ELF-1 (cell line): ENCODE data around the gene DMKN.
A peak's percentile ranks its signal among the peaks of the same experiment; 100 is the strongest.

Experiments used
- DNase-seq: peaks from one replicate; pipeline ENCODE4 v3.0.0-alpha.2; 2016; ENCODE audit warnings: low read depth, low spot score

The DMKN gene, protein sequence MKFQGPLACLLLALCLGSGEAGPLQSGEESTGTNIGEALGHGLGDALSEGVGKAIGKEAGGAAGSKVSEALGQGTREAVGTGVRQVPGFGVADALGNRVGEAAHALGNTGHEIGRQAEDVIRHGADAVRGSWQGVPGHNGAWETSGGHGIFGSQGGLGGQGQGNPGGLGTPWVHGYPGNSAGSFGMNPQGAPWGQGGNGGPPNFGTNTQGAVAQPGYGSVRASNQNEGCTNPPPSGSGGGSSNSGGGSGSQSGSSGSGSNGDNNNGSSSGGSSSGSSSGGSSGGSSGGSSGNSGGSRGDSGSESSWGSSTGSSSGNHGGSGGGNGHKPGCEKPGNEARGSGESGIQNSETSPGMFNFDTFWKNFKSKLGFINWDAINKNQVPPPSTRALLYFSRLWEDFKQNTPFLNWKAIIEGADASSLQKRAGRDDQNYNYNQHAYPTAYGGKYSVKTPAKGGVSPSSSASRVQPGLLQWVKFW

DNA sequence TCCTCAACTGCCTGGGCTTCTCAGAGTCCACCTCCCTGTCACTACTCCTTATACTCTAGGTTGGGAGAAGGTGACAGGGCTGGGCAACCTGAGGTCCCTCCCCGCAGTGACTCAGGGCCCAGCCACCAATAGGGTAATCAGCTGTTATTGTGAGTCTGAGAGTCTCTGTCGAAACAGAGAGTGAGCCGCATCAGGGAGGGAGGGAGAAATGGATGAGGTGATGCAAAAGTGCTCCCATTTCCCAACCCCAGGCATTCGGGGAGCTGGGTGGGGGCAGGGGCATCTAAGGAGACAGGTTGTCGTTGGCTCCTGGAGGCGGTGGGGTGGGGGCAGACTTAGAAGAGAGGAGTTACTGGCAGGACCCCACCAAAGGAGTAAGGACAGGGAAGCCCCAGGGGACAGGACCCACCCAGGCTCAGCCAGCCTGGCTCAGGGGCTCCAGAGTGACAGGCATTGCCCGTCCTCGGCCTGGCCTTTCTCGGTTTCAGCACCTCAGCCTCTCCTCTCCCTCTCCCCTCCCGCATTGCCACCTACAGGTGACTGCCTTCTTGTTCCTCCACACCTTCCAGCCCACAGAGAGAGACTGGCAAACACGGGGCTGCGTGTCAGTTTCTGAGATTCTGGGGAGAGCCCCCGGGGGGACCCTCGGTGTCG is at the start of gene DMKN:
Gene DMKN (minus strand): TSS at position 22 of the 654 bp plus-strand sequence. CDS start 174 bp downstream, outside the sequence.
- DNase-seq: peak; percentile 47

DNA sequence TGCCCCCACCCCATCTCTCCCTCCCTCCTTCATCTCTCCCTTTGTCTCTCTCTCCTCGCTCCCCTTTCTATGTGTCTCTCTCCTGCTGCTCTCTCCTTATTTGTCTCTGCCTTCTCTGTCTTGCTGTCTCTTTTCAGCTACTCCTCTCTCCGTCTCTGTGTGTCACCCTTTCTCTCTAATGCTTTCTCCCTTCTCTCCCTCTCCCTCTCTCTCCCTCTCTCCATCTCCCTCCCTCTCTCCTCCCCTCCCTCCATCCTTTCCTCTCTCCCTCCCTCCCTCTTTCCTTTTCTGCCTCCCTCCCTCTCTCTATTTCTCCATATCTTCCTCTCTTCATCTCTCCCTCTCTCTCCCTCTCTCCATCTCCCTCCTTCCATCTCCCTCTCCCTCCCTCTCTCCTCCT is 49.3 kb upstream of the DMKN start:
- DNase-seq: no peak

DNA sequence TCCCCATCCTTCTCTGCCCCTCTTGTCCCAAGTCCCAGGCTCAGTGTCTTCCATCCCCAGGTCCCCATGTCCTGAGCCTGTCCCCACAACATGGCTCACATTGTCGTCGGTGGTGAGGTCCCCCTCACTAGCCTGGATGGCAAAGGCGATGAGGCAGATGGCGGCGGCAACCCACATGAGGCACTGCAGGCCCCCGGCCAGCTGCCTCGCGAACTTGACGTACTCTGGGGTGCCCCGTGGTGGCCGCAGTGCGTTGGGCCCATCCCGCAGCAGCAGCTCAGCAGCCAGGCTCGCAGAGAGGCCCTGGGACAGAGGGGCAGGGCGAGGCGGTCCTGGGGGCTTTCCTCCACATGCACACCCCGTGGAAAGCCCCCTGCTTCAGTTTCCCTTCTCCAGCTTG is 48.9 kb upstream of the DMKN start:
- no peak for DNase-seq

DNA sequence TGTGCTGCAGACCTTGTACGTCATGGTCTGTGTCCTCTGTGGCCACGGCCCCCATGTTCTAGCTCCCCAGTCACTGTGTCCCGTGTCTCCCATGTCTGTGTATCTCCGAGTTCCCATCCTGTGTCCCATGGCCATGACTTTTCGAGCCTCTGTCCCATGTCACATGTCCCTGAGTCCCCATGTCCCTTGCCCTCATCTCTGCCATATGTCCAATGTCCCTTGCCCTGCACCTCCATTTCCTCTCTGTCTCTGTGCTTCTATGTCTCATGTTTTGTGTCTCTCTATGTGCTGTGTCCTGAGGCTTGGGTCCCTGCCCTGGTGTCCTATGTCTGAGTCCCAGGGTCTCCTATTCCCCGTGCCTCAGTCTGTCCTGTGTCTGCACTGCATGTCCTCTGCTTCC is 48.0 kb upstream of the DMKN start:
- DNase-seq: no peak

DNA sequence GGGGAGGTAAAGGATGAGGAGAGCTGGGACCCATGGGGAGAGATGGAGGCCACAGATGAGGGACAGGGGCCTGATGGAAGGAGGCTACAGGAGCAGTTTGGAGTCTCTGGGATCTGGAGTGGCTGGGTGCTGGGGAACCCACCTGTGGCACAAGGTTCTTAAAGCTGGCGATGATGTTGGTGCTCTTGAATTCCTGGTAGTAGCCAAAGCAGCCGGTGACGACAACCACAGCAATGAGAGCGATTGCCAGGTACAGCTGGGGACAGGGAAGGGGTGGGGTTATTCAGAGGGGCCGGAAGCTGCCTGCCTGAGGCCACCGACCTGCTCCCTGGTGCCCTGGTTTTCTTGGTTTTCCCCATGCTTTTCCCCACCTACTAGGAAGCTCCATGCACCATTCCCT is 47.2 kb upstream of the DMKN start:
- no peak for DNase-seq

DNA sequence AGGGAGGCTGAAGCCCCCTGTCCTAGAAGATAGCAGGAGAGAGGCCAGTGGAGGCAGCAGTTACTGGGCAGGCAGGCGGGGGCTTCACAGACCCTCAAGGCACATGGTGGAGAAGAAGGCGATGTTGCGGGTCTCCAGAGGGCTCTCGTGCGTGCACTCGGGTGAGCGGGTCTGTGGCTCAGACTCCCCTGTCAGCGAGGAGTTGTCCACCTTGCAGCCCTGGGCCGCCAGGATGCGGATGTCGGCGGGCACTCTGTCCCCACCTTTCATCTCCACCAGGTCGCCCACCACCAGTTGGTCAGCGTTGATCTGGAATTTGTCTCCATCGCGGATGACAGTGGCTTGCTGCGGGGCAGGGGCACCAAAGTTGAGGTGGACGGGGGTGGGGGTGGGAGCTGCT is 46.8 kb upstream of the DMKN start:
- no peak for DNase-seq

GRCh38 chr19:35559781-35560180 is 46.3 kb upstream of the DMKN start:
- DNase-seq: no peak

DNA sequence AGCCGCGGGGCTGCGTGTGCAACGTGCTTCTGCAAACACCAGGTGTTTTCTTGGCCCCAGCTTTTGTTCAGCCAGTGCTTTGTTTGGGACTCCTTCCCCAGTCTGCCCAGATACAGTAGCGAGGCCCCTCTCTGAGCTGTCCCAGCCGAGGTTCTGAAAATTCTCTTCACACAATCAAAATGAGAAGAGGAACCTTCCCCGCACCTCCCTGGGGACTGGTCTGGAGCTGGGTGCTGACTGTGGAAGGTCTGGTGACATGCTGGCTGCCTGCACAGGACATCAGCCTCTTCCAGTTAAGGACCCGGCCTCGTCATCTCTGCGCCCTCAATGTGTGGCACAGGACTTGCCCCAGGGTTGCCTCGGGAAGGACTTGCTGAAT is 45.8 kb upstream of the DMKN start:
- peak; percentile 39 for DNase-seq

DNA sequence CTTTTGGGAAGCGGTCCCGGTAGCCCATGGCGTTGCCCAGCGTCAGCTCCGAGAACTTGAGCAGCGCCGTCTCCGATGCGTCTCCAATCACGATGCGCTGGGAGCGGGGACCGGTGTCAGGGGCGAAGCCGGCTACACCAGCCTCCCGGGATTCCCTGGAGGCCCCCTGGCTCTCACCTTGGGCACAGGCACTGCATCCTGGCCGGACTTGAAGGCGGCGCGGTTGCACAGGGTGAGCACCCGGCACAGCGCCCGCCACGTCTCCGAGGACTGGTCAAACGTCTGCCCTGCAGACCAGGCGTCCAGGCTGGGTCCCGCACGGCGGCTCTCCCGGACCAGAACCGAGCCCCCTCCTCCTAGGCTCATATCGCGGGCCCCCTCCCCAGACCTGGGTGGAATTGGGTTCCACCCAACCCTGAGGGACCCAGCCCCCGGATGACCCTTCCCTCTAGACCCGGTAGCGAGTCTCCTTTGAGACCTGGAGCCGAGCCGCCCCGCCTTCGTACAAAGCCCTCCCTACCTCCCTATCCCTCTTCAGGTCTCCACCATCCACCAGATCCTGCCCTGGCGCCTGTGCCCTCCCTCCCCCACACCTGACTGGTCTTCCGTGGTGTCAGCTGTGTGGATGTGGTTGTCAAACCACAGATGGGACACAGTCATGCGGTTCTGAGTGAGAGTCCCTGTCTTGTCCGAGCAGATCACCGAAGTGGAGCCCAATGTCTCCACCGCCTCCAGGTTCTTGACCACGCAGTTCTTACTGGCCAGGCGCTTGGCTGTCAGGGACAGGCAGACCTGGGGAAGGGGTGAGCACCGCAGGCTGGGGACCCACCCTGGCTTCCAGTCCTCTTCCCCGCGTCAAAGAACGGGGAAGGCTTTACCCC is 45.2 kb upstream of the DMKN start:
- no peak for DNase-seq

- peak; percentile 94 for DNase-seq
Measured at GRCh38 chr19:35557539-35558399, 44.3 kb upstream of the DMKN start.

DNA sequence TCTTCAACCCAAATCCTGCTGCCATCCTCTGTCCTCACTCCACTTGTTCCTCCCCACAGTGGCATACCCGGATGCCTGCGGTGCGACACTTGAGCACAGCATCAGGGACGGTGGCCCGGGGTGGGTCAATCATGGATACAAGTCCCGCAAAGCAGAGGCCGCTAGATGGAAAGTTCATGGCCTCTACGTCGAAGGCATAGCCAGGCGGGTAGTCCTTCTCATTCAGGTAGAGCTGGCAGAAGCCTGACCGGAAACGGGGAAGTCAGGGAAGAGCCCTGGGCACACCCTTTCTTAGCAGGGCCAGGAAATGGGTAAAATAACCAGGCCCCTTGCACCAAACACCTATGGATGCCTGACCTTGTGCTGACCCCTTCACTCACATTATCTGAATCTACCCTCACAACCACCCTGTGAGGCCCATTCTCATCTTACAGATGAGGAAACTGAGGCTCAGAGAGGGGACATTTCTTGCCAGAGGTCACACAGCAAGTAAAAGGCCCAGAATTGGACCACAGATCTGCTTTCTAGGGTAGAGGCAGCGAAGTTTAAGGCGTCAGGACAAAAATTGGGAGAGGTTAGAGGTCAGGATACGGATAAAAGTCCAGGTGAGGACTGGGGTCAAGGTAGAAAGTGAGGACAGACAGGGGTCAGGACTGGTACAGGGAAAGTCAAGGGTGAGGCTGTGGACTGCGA is 43.5 kb upstream of the DMKN start:
- no peak for DNase-seq

DNA sequence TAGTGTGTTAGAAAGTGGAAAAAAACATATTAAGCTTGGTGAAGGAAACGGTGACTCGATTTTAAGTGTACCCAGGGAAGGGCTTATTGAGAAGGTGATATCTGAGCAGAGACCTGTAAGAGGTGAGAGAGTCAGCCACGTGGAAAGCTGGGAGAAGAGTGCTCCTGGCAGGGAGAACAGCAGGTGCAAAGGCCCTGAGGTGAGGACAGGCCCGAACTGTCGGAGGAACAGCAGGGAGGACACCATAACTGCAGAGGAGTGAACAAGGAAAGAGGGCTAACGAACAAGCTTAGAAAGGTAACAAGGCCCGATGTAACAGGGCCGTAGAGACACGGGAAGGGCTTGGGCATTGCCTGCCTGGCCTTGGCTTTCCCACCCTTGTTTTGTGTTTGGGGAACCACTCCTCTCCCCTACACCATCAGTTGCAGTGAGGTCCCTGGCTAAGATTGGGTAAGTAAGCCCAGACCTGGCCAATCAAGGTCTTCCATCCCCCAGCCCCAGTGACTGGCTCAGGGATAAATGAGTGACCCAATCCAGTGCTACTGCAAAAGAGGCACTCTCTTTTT is 42.7 kb upstream of the DMKN start:
- no peak for DNase-seq

- peak; percentile 78 for DNase-seq
Measured at GRCh38 chr19:35555301-35556005, 42.0 kb upstream of the DMKN start.

- DNase-seq: no peak
Measured at GRCh38 chr19:35554076-35554475, 40.6 kb upstream of the DMKN start.

DNA sequence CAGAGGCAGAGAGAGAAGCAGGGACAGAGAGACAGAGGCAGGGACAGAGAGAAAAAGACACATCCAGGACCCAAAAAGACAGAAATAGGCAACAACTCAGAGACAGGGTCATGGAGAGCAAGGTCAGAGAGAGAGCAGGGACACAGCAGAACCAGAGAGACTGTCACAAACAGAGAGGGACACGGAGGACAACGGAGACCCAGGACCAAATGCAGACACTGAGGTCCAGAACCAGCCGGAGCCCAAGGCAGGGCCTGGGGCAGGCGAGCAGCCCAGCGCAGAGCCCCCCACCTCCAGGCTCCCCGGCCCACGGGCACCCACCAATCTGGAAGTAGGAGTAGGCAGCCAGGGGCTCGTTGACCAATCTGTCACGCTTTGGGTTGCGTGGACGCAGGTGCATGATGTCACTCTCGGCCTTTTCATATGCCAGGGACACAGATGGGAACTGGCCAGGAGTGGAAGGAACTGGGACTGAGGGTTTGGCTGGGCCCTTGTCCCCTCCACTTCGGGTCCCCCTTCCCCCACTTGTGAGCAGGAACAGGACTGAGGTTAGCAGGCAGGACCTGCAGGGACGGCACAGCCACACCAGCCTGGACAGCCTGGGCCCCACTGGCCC is 40.0 kb upstream of the DMKN start:
- DNase-seq: no peak

DNA sequence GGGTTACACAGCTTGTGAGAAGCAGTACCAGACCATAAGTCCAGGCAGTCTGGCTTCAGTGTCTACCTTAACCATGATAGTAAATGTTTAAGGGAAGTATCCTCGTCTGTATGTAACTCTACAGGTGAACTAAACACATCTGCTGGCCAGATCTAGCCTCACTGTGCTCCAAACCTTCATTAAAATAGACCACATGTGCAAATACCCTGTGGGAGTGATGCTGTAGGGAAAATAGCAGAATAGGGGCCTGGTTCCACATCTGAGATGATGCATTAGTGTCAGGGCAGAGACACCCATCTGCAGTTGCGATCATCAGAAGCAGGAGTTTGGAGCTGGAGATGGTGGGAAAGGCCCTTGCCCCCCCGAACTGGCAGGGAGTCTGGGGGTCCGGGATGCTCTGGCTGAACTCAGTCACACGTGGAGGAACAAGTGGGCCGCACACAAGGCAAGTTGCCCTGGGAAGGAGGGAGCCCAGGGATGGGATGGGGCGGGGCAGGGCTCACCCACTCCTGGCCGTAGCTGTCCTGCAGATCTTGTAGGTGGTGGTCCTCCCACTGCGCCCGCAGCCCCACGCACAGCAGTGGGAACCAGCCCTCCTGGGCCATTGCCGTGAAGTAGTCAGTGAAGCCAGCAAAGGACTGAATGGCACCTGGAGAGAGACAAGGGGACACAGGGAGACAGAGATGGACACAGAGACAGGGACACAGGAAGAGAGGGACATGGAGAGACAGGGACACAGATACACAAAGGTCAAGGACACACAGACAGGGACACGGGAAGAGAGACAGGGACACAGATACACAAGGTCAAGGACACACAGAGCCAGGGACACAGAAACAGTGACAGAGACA is 39.3 kb upstream of the DMKN start:
- no peak for DNase-seq

GRCh38 chr19:35551091-35551810 is 37.8 kb upstream of the DMKN start:
- no peak for DNase-seq
